Cardiac muscle cell (in vitro differentiated cells and primary cell): ENCODE measurements around the gene CRNKL1. TPM values are rescaled to one million over a fixed set of nuclear protein-coding genes. Genes with fewer than 3 reads are reported as not detected.

ENCODE experiments used
- DNase-seq, 2 donors: peaks; one replicate each; pipeline versions ENCODE4 v3.0.0 to v3.0.0-alpha.2; 2010 to 2017; ENCODE audit warnings: low read depth in 1 of 2, low spot score in 1 of 2
- H3K27ac ChIP-seq: fragments of 200-600 bp; sonication (generic); 2 replicates; pipeline ENCODE4 v1.5.1; 2016
- H3K27me3 ChIP-seq: fragments of 200-600 bp; sonication (generic); 2 replicates; pipeline ENCODE4 v1.6.0; 2016; ENCODE audit warnings: control low read depth
- H3K36me3 ChIP-seq: fragments of 200-600 bp; sonication (generic); 2 replicates; pipeline ENCODE4 v1.5.1; 2016; ENCODE audit warnings: control low read depth
- H3K4me1 ChIP-seq: fragments of 200-600 bp; sonication (generic); 2 replicates; pipeline ENCODE4 v1.8.1; 2017; ENCODE audit warnings: low read depth, mild to moderate bottlenecking, mixed run types
- H3K4me3 ChIP-seq: fragments of 200-600 bp; sonication (generic); 2 replicates; pipeline ENCODE4 v1.5.1; 2016; ENCODE audit warnings: mild to moderate bottlenecking
- H3K9me3 ChIP-seq: fragments of 200-600 bp; sonication (generic); 2 replicates; pipeline ENCODE4 v1.5.1; 2017; ENCODE audit warnings: low read depth, mild to moderate bottlenecking, control low read depth
- CTCF ChIP-seq: IDR thresholded peaks from 2 replicates; pipeline ENCODE4 v1.5.1; 2012; ENCODE audit warnings: low read depth, mild to moderate bottlenecking, low read length
- polyA plus RNA-seq: library from polyadenylated mRNA; unstranded; fragments of >200 nt; fragmentation: Nextera tagmentation; extraction: Ambion mirVana; gene quantifications from 2 replicates; pipeline ENCODE4 v1.2.1, GENCODE V29; 2016
- total RNA-seq: library from RNA; depleted of rRNA; stranded (reverse); fragments of >200 nt; gene quantifications from 2 replicates; pipeline ENCODE4 v1.2.3, GENCODE V29; 2016

Gene CRNKL1
- total and polyA plus RNA-seq, 2 experiments from 2014 or later = 16.4 to 24.8 TPM

- TF ChIP-seq CTCF = no peak
- Histone ChIP-seq H3K4me1 (peaks cover 42% of the 10 kb centered on the region), H3K36me3 (peaks cover 10% of the 10 kb centered on the region), H3K27me3 (no peaks in the 10 kb centered on the region), H3K27ac (peak overlapping the region; percentile 71), H3K4me3 (no peak overlapping the region), H3K9me3 (no peaks in the 10 kb centered on the region)
- DNase-seq = peak in 1 of 2 donors; percentile 89
Measured at GRCh38 chr20:19992996-19993908, 59.0 kb downstream of the CRNKL1 start.

GRCh38 chr20:19991854-19992253 is 60.4 kb downstream of the CRNKL1 start:
- TF ChIP-seq CTCF = no peak
- H3K27ac ChIP-seq = peak overlapping the region; percentile 71
- no peaks in the 10 kb centered on the region for H3K27me3 ChIP-seq
- H3K36me3 ChIP-seq = peaks cover under 1% of the 10 kb centered on the region
- no peak overlapping the region for H3K4me3 ChIP-seq
- DNase-seq = peak in 1 of 2 donors; percentile 68
- H3K9me3 ChIP-seq = no peaks in the 10 kb centered on the region
- H3K4me1 ChIP-seq = peaks cover 42% of the 10 kb centered on the region

GRCh38 chr20:19991308-19991707 is 61.0 kb downstream of the CRNKL1 start:
- H3K9me3 ChIP-seq = no peaks in the 10 kb centered on the region

GRCh38 chr20:19990850-19991249 is 61.4 kb downstream of the CRNKL1 start:
- Histone ChIP-seq H3K9me3 (no peaks in the 10 kb centered on the region), H3K27me3 (no peaks in the 10 kb centered on the region), H3K27ac (peak overlapping the region; percentile 71), H3K36me3 (no peaks in the 10 kb centered on the region), H3K4me1 (peaks cover 42% of the 10 kb centered on the region), H3K4me3 (no peak overlapping the region)
- no peak for DNase-seq
- TF ChIP-seq CTCF = no peak

More at GRCh38 chr20:19991308-19991707, 61.0 kb downstream of the CRNKL1 start:
- no peak for TF ChIP-seq CTCF
- Histone ChIP-seq H3K27ac (peak overlapping the region; percentile 71), H3K4me3 (no peak overlapping the region), H3K4me1 (peaks cover 42% of the 10 kb centered on the region), H3K27me3 (no peaks in the 10 kb centered on the region), H3K36me3 (no peaks in the 10 kb centered on the region)
- DNase-seq = no peak

- Histone ChIP-seq H3K4me1 (peaks cover 13% of the 10 kb centered on the region), H3K4me3 (no peak overlapping the region), H3K36me3 (no peaks in the 10 kb centered on the region), H3K27me3 (no peaks in the 10 kb centered on the region), H3K27ac (no peak overlapping the region), H3K9me3 (no peaks in the 10 kb centered on the region)
- no peak for DNase-seq
- no peak for TF ChIP-seq CTCF
Measured at GRCh38 chr20:19987046-19987445, 65.2 kb downstream of the CRNKL1 start.
